ENCODE results near the gene LENG8. TPM values are rescaled to one million over a fixed set of nuclear protein-coding genes. Genes with fewer than 3 reads are reported as not detected.

The LENG8 gene
- total and polyA plus RNA-seq, 2 of the 4 experiments (the other 2 are of a cell fraction) = 21.1 to 93.9 TPM

- no peak for TF ChIP-seq NFE2L2 (IDR thresholded peaks at IDR 0.05; ENCODE audit: low read depth, low read length)
- TF ChIP-seq RAD21 (IDR thresholded peaks at IDR 0.05; ENCODE audit: low read length) = no peak
- TF ChIP-seq CEBPB (IDR thresholded peaks at IDR 0.05; ENCODE audit: low read depth, low read length) = no peak
- TF ChIP-seq RCOR1 (IDR thresholded peaks at IDR 0.05; ENCODE audit: insufficient replicate concordance, low read length) = no peak
These were observed 13.9 kb downstream of the LENG8 start (continued) for GRCh38 chr19:54462655-54463530.

Data from IMR-90 (cell line).